Measurements from ENCODE around the gene PIK3CG. TPM values are rescaled to one million over a fixed set of nuclear protein-coding genes. Genes with fewer than 3 reads are reported as not detected.

PIK3CG gene
- polyA plus RNA-seq, 3 donors: 17.9 to 31.2 (median 20.7) TPM

Other genes with a start within 250 kb of the PIK3CG start
- gene CCDC71L, start 204.1 kb upstream of the PIK3CG start, polyA plus RNA-seq: 1 to 10 TPM; 2.9 to 5.1 (median 3.5) TPM
- gene PRKAR2B, start 179.4 kb downstream of the PIK3CG start, polyA plus RNA-seq: 1 to 10 TPM; 2.5 to 5.6 (median 3.5) TPM

Measured in CD14-positive monocyte (primary cell).